HG03460 (cell line): ENCODE measurements around the gene MKRN1.
A peak's percentile ranks its signal among the peaks of the same experiment; 100 is the strongest.
"Not testable (repeated sequence)": the region's sequence is repeated elsewhere in the genome, so short reads cannot be mapped to it uniquely, and the experiment has no call there.

ENCODE experiments used
- ATAC-seq: cut with Tn5 transposase; IDR thresholded peaks from one replicate; pipeline ENCODE4 v1.9.1; 2021; ENCODE audit not compliant: unreplicated experiment

MKRN1 gene

DNA sequence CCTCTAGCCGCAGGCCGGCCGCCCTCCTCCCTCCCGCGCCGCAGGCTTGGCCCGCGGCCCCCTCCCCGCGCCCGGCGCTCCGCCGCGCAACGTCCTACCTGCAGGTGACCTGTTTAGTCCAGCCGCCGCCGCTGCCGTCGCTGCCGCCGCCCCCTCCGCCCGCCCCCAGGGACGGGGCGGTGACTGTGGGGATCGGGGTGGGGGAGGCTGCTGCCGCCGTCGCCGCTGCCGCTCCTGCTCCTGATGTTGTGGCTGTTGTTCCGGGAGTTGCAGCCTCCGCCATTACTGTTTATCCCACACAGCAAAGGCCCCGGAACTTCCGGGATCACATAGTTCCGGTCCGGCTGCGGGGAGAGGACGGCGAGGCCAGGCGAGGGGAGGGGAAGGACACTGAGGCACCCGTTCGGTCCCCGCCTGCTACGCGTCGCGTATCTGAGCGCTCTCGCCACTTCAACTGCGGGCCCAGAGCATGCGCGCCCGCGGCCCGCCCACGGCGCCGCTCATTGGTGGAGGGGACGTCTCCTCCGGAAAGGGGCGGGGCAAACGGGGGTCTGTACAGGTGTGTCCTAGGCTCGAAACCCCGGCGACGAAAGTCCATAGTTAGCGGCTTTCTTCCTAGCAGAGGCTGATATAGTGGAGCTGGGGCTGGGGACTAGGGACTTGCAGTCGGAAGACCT is at the start of gene MKRN1:
MKRN1 (minus strand) TSS at position 444 of the 677 bp plus-strand sequence; CDS start at position 283, 161 bp downstream.
- peak; percentile 92 for ATAC-seq

DNA sequence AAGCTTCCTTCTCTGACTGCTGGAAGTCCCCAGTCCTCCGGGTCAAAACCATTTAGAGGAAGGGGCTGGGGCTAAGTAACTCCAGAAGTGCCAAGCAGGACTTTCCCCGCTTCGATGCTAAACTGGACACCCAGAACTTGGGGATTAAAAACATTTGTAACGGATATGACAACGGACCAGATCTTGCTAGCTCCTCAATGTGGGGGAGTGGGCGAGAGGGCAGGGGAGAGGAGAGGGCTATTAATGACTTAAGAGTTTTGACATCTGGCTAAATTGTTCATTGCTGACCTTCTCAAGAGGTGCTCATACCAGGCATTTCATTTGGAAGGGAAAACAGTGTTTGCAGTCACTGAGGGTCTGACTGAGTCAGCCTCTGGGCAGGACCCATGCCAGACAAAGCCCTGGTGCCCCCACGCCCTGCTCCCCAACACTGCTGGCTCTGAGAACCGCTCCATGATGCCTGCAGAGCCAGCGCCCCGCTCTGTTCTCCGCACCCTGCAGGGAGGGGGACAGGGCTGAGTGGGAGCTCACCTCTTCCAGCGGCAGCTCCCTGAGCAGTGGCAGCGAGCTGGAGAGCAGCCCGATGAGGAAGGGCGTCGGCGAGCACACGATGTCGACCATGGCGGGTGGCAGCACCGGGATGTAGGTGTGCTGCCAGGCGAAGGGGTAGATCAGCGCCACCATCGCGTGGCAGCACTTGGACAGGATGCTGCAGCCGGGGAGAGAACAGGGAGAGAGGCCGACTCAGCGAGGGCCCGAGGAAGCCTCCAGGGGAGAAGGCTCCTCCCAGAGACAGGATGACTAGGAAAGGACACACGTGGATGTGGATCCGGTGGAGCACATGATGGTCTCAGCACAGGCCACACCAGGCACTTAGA is 47.7 kb upstream of the MKRN1 start:
- no peak for ATAC-seq

GRCh38 chr7:140526214-140526613 is 46.9 kb upstream of the MKRN1 start:
- no peak for ATAC-seq

GRCh38 chr7:140525743-140526142 is 46.4 kb upstream of the MKRN1 start:
- no peak for ATAC-seq

DNA sequence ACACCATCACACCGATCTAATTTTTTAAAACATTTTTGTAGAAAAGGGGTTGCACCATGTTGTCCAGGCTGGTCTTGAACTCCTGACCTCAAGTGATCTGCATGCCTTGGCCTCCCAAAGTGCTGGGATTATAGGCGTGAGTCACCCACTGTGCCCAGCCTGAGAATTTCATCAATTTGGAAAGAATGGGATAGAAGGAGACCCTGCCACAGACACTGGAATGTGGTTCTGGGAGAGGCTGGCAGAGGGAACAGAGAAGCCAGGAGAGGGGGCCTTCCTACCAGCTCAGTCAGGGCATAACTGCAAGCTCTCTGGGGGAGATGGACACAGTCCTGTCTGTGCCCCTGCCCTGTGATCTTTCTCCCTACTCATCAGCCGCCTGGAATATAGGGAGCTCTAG is 42.1 kb upstream of the MKRN1 start:
- no peak for ATAC-seq

DNA sequence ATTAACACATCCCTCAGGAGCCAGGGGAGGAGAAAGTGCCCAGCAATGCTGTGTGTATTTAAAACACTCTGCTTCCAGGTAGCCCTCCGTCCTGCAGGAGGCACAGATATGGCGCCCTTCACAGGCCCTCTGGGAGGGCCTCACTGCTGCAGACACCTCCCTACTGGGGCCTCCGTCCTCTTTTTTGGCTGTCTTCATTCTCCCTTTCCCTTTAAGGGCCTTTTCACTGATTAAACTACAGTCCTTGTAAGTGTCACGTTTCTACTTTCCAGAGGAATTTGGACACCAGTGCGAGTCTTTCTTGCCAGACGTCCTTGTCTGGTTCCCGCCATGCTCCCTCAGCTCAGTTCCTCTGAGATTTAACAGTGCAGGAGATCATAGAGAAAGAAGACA is 39.7 kb upstream of the MKRN1 start:
- ATAC-seq: no peak

DNA sequence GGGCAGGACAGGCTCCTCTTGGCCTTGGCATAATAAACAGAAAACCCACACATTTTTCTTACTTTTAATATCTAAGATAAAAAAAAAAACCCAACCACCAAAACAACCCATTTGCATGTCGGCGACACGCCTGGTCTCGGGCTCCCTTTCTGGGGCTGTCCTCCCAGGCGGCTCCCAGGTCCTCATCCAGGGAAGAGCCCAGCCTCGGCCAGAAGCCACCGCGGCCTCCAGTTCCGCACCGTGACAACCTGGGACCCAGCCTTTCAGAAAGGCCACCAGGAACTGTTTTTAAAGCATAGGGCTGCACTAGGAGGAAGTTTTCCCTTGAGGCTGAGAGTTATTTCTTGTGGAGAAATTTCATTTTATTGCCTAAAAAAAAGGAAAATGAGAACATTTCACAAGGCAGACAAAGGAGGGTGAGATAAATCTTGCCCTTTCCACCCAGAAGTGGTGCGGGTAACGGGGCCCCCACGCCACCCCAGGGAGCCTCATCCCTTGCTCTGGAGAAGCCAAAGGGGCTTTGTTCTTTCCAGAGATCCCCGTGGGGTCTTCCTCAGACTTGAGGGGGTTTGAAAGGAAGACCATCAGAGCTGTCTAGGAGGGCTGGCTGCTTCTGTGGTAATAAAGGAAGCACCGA is 39.2 kb upstream of the MKRN1 start:
- no peak for ATAC-seq

DNA sequence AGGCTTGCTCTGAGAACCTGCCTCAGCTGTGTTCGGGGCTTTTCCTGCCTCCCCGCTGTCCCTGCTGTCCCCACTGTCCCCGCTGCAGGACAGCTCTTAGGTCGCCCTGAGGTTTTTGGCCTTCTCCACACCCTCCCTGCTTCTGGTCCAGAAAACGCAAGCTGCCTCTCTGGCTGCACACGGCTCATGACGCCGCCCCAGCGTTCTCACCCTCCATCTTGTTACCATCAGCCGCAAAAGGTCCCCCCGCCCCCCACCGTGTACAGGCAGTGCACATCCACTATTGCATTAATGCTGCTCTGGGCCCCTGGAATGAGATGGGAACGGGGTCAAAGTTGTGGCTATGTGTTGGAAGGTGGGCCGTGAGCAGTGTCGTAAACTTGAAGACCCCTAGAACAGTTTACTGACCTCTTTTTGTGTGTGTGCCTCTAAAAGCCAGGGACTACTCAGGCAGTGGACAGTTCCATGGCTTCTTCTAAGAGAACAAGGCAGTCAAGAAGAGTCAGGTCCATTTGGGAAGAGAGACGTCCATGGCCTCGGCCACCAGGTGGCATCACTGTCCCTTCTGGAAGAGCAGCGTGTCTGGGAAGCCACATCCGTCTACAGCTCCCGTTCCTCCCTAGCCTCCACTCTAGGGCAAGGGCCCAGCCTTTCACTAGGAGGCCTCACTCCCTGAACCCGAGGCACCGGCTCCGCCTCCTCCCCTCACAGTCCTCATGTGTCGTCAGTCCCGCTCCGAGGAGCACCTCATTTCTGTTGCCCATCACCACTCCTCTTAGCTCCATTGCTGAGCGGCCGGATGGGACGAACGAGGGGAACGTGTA is 38.5 kb upstream of the MKRN1 start:
- no peak for ATAC-seq

GRCh38 chr7:140512317-140513000 is 33.2 kb upstream of the MKRN1 start:
- no peak for ATAC-seq

DNA sequence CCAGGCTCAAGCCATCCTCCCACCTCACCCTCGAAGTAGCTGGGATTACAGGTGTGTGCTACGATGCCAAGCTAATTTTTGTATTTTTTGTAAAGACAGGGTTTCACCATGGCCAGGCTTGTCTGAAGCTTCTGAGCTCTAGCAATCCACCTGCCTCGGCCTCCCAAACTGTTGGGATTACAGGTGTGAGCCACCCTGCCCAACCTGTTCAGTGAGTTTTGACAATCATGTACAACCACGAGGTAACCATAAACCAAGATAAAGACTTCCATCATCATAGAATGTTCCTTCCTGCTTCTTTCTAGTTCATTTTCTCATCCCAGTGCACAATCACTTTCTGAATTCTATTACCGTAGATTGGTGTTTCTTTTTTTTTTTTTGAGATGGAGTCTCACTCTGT is 30.5 kb upstream of the MKRN1 start:
- ATAC-seq: no peak

DNA sequence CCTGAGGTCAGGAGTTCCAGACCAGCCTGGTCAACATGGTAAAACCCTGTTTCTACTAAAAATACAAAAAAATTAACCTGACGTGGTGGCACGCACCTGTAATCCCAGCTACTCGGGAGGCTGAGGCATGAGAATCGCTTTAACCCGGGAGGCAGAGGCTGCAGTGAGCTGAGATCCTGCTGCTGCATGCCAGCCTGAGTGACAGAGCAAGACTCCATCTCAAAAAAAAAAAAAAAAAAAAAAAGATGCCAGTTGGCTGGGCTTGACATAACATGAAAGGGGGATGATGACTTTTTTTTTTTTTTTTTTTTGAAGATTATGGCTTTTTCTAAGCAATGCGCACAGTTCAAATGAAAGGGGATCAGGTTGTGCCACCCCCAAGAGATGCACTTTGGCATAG is 28.3 kb upstream of the MKRN1 start:
- not testable (repeated sequence) for ATAC-seq

GRCh38 chr7:140506788-140507464 is 27.6 kb upstream of the MKRN1 start:
- no peak for ATAC-seq

GRCh38 chr7:140501966-140502365 is 22.7 kb upstream of the MKRN1 start:
- no peak for ATAC-seq

DNA sequence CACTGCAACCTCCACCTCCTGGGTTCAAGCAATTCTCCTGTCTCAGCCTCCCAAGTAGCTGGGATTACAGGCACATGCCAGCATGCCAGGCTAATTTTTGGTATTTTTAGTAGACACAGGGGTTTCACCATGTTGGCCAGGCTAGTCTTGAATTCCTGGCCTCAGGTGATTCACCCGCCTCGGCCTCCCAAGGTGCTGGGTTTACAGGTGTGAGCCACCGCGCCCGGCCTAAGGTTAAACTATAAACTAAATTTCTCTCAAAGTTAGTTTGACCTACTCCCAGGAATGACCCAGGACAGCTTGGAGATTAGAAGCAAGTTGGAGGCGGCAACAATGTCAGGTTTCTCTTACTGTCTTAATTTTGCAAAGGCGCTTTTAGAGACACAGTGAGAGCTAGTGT is 18.5 kb upstream of the MKRN1 start:
- not testable (repeated sequence) for ATAC-seq

GRCh38 chr7:140497241-140497769 is 18.0 kb upstream of the MKRN1 start:
- ATAC-seq: no peak

GRCh38 chr7:140495514-140496097 is 16.3 kb upstream of the MKRN1 start:
- no peak for ATAC-seq

- ATAC-seq: no peak
These were observed 15.6 kb upstream of the MKRN1 start for GRCh38 chr7:140494867-140495266.

GRCh38 chr7:140489026-140489359 is 9.7 kb upstream of the MKRN1 start:
- no peak for ATAC-seq

GRCh38 chr7:140485500-140486265 is 6.4 kb upstream of the MKRN1 start:
- ATAC-seq: no peak
